Activated CD8-positive, alpha-beta memory T cell treated with anti-CD3 and anti-CD28 coated beads for 4 hours (primary cell): ENCODE data around the gene NSD2.
"Not testable (repeated sequence)": the region's sequence is repeated elsewhere in the genome, so short reads cannot be mapped to it uniquely, and the experiment has no call there.

Experiments
- DNase-seq, 2 donors: peaks; one replicate each; pipeline ENCODE4 v3.0.0-alpha.2; 2020; ENCODE audit warnings: low read depth in 2 of 2

NSD2 gene

GRCh38 chr4:1870578-1871443 lies at the start of gene NSD2:
Gene NSD2, plus strand, starts transcription at chr4:1871393. Its CDS starts 29,262 bp downstream, at chr4:1900655.
- DNase-seq = peak; percentile 79 to 81

GRCh38 chr4:1821679-1822567 lies 49.3 kb upstream of the NSD2 start:
- DNase-seq = no peak

GRCh38 chr4:1822568-1823544 lies 48.3 kb upstream of the NSD2 start:
- no peak for DNase-seq

- DNase-seq = no peak
Measured at GRCh38 chr4:1823545-1823932, 47.7 kb upstream of the NSD2 start.

GRCh38 chr4:1824746-1825145 lies 46.4 kb upstream of the NSD2 start:
- no peak for DNase-seq

- DNase-seq = no peak
Measured at GRCh38 chr4:1825326-1825725, 45.9 kb upstream of the NSD2 start.

GRCh38 chr4:1826531-1827350 lies 44.5 kb upstream of the NSD2 start:
- DNase-seq = no peak

- DNase-seq = no peak
Measured at GRCh38 chr4:1830234-1830633, 41.0 kb upstream of the NSD2 start.

GRCh38 chr4:1830642-1831228 lies 40.5 kb upstream of the NSD2 start:
- DNase-seq = no peak

- no peak for DNase-seq
Measured at GRCh38 chr4:1831331-1831730, 39.9 kb upstream of the NSD2 start.

GRCh38 chr4:1832690-1833089 lies 38.5 kb upstream of the NSD2 start:
- no peak for DNase-seq

GRCh38 chr4:1833307-1834046 lies 37.7 kb upstream of the NSD2 start:
- no peak for DNase-seq

- no peak for DNase-seq
Measured at GRCh38 chr4:1834047-1834775, 37.0 kb upstream of the NSD2 start.

- DNase-seq = not testable (repeated sequence)
Measured at GRCh38 chr4:1835836-1836235, 35.4 kb upstream of the NSD2 start.

GRCh38 chr4:1836650-1837049 lies 34.5 kb upstream of the NSD2 start:
- DNase-seq = no peak

- no peak for DNase-seq
Measured at GRCh38 chr4:1837069-1837468, 34.1 kb upstream of the NSD2 start.

- DNase-seq = no peak
Measured at GRCh38 chr4:1839282-1839681, 31.9 kb upstream of the NSD2 start.

- DNase-seq = no peak
Measured at GRCh38 chr4:1841201-1841886, 29.8 kb upstream of the NSD2 start.
